ENCODE results near the gene BRICD5.

- no peak for TF ChIP-seq CTCF (conservative IDR thresholded peaks at IDR 0.05 in 1 of 2, IDR thresholded peaks at IDR 0.05 in 1 of 2; ENCODE audit: low read depth in 1 of 2, low read length in 2 of 2)
- TF ChIP-seq EZH2 (IDR thresholded peaks at IDR 0.05; ENCODE audit: low read length, missing control alignments), result no peak
Observed at GRCh38 chr16:2175454-2175853, 35.2 kb downstream of the BRICD5 start.

All from fibroblast of lung (primary cell).